GM23248 (cell line): ENCODE results near the gene TMEM239. TPM values are rescaled to one million over a fixed set of nuclear protein-coding genes. Genes with fewer than 3 reads are reported as not detected.

Experiments used
- DNase-seq: peaks from one replicate; pipeline ENCODE4 v3.0.0-alpha.2; 2015
- H2AFZ ChIP-seq: fragments of 200-600 bp; sonication (generic); 2 replicates; pipeline ENCODE4 v1.6.1; 2016; ENCODE audit warnings: antibody characterized with exemption
- H3F3A ChIP-seq: fragments of 200-600 bp; sonication (generic); 2 replicates; pipeline ENCODE4 v1.6.1; 2016; ENCODE audit warnings: mild to moderate bottlenecking, antibody characterized with exemption, mixed run types; ENCODE audit not compliant: insufficient read depth
- H3K27ac ChIP-seq: fragments of 200-600 bp; sonication (generic); 2 replicates; pipeline ENCODE4 v1.5.1; 2016; ENCODE audit warnings: mild to moderate bottlenecking
- H3K27me3 ChIP-seq: fragments of 200-600 bp; sonication (generic); replicated peaks from 2 replicates; pipeline ENCODE4 v1.6.1; 2016; ENCODE audit warnings: mild to moderate bottlenecking; ENCODE audit not compliant: insufficient read depth
- H3K36me3 ChIP-seq: fragments of 200-600 bp; sonication (generic); 2 replicates; pipeline ENCODE4 v1.6.1; 2016; ENCODE audit warnings: low read depth, mild to moderate bottlenecking
- H3K4me1 ChIP-seq: fragments of 200-600 bp; sonication (generic); 2 replicates; pipeline ENCODE4 v1.6.1; 2016; ENCODE audit warnings: mild to moderate bottlenecking; ENCODE audit not compliant: insufficient read depth
- H3K4me2 ChIP-seq: fragments of 200-600 bp; sonication (generic); one replicate; pipeline ENCODE4 v1.6.1; 2016; ENCODE audit warnings: mild to moderate bottlenecking; ENCODE audit not compliant: unreplicated experiment
- H3K4me3 ChIP-seq: fragments of 200-600 bp; sonication (generic); 2 replicates; pipeline ENCODE4 v1.5.1; 2016; ENCODE audit warnings: mild to moderate bottlenecking
- H3K79me2 ChIP-seq: fragments of 200-600 bp; sonication (generic); 2 replicates; pipeline ENCODE4 v1.6.1; 2016; ENCODE audit warnings: mild to moderate bottlenecking; ENCODE audit not compliant: insufficient read depth
- H3K9ac ChIP-seq: fragments of 200-600 bp; sonication (generic); 2 replicates; pipeline ENCODE4 v1.6.1; 2016; ENCODE audit warnings: mild to moderate bottlenecking
- H3K9me2 ChIP-seq: fragments of 200-600 bp; sonication (generic); 2 replicates; pipeline ENCODE4 v1.6.1; 2016; ENCODE audit warnings: mixed run types, mild to moderate bottlenecking, moderate library complexity; ENCODE audit not compliant: insufficient read depth
- H3K9me3 ChIP-seq: fragments of 200-600 bp; sonication (generic); one replicate; pipeline ENCODE4 v1.6.1; 2017; ENCODE audit warnings: low read depth
- H4K20me1 ChIP-seq: fragments of 200-600 bp; sonication (generic); 2 replicates; pipeline ENCODE4 v1.6.0; 2016; ENCODE audit not compliant: insufficient read depth
- EZH2 ChIP-seq: fragments of 200-600 bp; sonication (generic); IDR thresholded peaks from 2 replicates; pipeline ENCODE4 v1.6.1; 2018; ENCODE audit warnings: antibody characterized with exemption, mild to moderate bottlenecking; ENCODE audit not compliant: insufficient read depth, poor library complexity, severe bottlenecking
- EZH2phosphoT487 ChIP-seq: fragments of 200-600 bp; sonication (generic); IDR thresholded peaks from 2 replicates; pipeline ENCODE4 v1.6.1; 2018; ENCODE audit warnings: antibody characterized with exemption, moderate library complexity, mild to moderate bottlenecking, low read depth; ENCODE audit not compliant: insufficient read depth
- WGBS, 2 experiments: methylation state at CpG; one replicate each; pipeline ENCODE4 v1.1.6; 2015 to 2017; ENCODE audit warnings: low lambda C conversion rate in 2 of 2, low coverage in 1 of 2; ENCODE audit errors: missing lambda C conversion rate in 2 of 2; 5-methylcytosine and 5-hydroxymethylcytosine counted together
- in situ Hi-C: fragments of 300-500 bp; cut with MboI; formaldehyde crosslinking; loops from 2 replicates; pipeline ENCODE4 v1.15.0; 2020
- polyA plus RNA-seq: library from polyadenylated mRNA; unstranded; fragments of >200 nt; fragmentation: Nextera tagmentation; extraction: Ambion mirVana; gene quantifications from 2 replicates; pipeline ENCODE4 v1.2.1, GENCODE V29; 2016
- total RNA-seq: library from RNA; depleted of rRNA; stranded (reverse); fragments of >200 nt; shearing (Covaris generic); gene quantifications from 2 replicates; pipeline ENCODE4 v1.2.3, GENCODE V29; 2014

TMEM239 gene
- total and polyA plus RNA-seq, 2 experiments from 2014 or later, result not detected

DNA sequence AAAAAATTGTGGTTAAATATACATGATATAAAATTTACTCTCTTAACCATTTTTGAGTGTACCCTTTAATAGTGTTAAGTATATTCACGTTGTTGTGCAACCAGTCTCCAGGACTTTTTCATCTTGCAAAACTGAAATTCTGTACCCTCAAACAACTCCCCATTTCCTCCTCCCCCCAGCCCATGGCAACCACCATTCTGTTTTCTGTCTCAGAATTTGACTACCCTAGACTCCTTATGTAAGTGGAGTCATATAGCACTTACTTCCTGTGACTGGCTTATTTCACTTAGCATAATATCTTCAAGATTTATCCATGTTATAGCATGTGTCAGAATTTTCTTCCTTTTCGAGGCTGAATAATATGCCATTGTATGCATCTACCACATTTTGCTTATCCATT is 29.4 kb downstream of the TMEM239 start:
- Histone ChIP-seq H3K27me3 (no peaks in the 10 kb centered on the region), H4K20me1 (no peaks in the 10 kb centered on the region), H3K4me3 (no peak overlapping the region), H3K36me3 (no peaks in the 10 kb centered on the region), H2AFZ (no peak overlapping the region), H3K27ac (no peak overlapping the region), H3K4me2 (no peak overlapping the region), H3K79me2 (peaks cover 30% of the 10 kb centered on the region), H3K9ac (no peak overlapping the region), H3K9me3 (no peaks in the 10 kb centered on the region), H3F3A (no peaks in the 10 kb centered on the region), H3K4me1 (no peaks in the 10 kb centered on the region), H3K9me2 (no peaks in the 10 kb centered on the region)
- no peak for TF ChIP-seq EZH2phosphoT487
- TF ChIP-seq EZH2, result no peak
- no peak for DNase-seq
- WGBS, 2 experiments, result 91 to 100% methylated on average over 2 of the region's 2 CpGs
- in situ Hi-C loops, result no loop called here

DNA sequence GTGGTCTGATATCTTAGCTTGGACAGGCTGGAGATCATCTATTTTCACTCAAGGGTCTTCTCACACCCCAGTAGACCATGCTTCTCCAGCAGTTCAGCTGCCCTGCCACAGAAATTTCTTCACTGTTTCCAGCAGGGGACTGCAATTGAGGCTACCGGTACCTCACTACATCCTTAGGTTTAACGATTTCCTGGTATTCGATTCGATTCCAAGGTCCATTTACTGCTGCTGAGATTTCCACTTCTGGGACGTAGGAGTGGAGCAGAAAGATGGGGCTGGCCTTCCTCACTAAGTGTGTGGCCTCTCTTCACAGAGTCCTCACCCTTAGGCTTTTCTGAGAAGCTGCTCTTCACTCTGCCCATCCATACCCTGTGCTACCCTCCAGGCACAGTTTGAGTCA is 30.5 kb downstream of the TMEM239 start:
- H4K20me1 ChIP-seq, result no peaks in the 10 kb centered on the region
- in situ Hi-C loops, result no loop called here
- H3K27ac ChIP-seq, result no peak overlapping the region
- H3K4me1 ChIP-seq, result no peaks in the 10 kb centered on the region
- DNase-seq, result no peak
- H3K79me2 ChIP-seq, result peaks cover 25% of the 10 kb centered on the region
- no peak overlapping the region for H2AFZ ChIP-seq
- H3K4me3 ChIP-seq, result no peak overlapping the region
- H3K27me3 ChIP-seq, result no peaks in the 10 kb centered on the region
- H3K9ac ChIP-seq, result no peak overlapping the region
- H3K4me2 ChIP-seq, result no peak overlapping the region
- no peaks in the 10 kb centered on the region for H3F3A ChIP-seq
- 84 to 89% methylated on average over 5 of the region's 5 CpGs for WGBS, 2 experiments
- H3K9me2 ChIP-seq, result no peaks in the 10 kb centered on the region
- no peaks in the 10 kb centered on the region for H3K9me3 ChIP-seq
- no peak for TF ChIP-seq EZH2phosphoT487
- TF ChIP-seq EZH2, result no peak
- no peaks in the 10 kb centered on the region for H3K36me3 ChIP-seq

DNA sequence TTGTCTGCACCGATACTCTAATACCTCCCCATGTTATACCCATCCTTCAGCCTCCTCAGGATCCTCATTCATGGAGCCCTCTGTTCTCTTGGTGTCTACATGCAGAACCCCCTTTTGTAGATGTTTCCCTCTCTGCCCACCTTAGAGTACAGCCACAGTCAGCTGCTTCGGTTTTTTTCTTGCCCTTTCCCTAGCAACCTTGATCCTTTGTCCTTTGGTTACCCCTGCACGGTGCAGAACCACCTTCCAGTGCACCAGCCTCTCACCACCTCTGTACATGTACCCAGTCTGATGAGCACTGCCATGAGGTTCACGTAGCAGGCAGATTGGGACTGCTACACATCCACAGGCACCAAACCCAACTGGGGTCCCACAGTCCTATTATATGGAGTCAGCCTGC is 31.6 kb downstream of the TMEM239 start:
- TF ChIP-seq EZH2 (no peak), EZH2phosphoT487 (no peak)
- Histone ChIP-seq H2AFZ (no peak overlapping the region), H3K9me2 (no peaks in the 10 kb centered on the region), H3K4me1 (no peaks in the 10 kb centered on the region), H3K36me3 (no peaks in the 10 kb centered on the region), H3K27ac (no peak overlapping the region), H3K9ac (no peak overlapping the region), H3K27me3 (no peaks in the 10 kb centered on the region), H3F3A (no peaks in the 10 kb centered on the region), H3K9me3 (no peaks in the 10 kb centered on the region), H4K20me1 (no peaks in the 10 kb centered on the region), H3K79me2 (peaks cover 14% of the 10 kb centered on the region), H3K4me3 (no peak overlapping the region), H3K4me2 (no peak overlapping the region)
- in situ Hi-C loops, result no loop called here
- WGBS, 2 experiments, result 95 to 98% methylated on average over 4 of the region's 4 CpGs
- DNase-seq, result no peak

DNA sequence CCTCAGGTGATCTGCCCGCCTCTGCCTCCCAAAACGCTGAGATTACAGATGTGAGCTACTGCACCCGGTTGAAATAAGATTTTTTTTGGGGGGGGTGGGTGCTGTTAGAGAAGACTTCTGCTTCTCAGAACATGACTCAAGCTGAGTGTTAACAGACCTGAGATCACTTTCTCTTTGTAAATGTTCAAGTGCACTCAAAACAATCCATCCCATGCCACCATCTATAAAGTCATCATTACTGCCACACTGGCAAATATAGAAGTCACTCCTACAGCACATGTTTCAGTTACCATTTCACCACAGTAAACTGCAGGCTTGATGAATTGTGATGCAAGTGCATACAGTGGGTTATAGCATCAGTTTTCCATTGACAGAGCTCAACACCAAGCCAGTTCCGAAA is 33.4 kb downstream of the TMEM239 start:
- in situ Hi-C loops, result no loop called here

DNA sequence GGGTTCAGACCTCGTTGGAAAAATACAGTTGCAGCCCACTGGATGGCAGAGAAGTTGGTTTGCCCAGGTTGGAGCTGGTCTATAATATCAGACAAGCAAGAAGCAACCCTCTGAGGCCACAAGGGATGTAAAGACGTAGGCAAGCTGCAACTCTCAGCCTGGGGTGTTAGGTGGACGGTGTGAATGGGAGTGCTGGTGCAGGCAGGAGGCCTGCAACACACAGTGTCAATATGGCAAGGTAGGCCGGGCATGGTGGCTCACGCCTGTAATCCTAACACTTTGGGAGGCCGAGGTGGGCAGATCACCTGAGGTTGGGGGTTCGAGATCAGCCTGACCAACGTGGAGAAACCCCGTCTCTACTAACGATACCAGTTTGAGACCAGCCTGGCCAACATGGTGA is 34.9 kb downstream of the TMEM239 start:
- Histone ChIP-seq H2AFZ (no peak overlapping the region), H3K4me1 (no peaks in the 10 kb centered on the region), H3K9me3 (no peaks in the 10 kb centered on the region), H4K20me1 (no peaks in the 10 kb centered on the region), H3K9ac (no peak overlapping the region), H3K4me2 (no peak overlapping the region), H3K79me2 (peaks cover 10% of the 10 kb centered on the region; the same call in 1 of the 2 replicates), H3F3A (no peaks in the 10 kb centered on the region), H3K27me3 (no peaks in the 10 kb centered on the region), H3K4me3 (no peak overlapping the region), H3K36me3 (no peaks in the 10 kb centered on the region), H3K9me2 (no peaks in the 10 kb centered on the region), H3K27ac (no peak overlapping the region)
- in situ Hi-C loops, result loop anchor here (10.0 kb wide), 1 partner anchor 96 kb away; no protein-coding TSS in a partner anchor
- WGBS, 2 experiments, result 89 to 92% methylated on average over 10 of the region's 10 CpGs
- no peak for DNase-seq
- TF ChIP-seq EZH2 (no peak), EZH2phosphoT487 (no peak)

More for the DNA sequence above, 33.4 kb downstream of the TMEM239 start:
- TF ChIP-seq EZH2 (no peak), EZH2phosphoT487 (no peak)
- Histone ChIP-seq H3K27ac (no peak overlapping the region), H3K9me2 (no peaks in the 10 kb centered on the region), H3F3A (no peaks in the 10 kb centered on the region), H3K79me2 (peaks cover 5% of the 10 kb centered on the region; the same call in 1 of the 2 replicates), H3K9me3 (no peaks in the 10 kb centered on the region), H3K4me3 (no peak overlapping the region), H3K4me2 (no peak overlapping the region), H3K9ac (no peak overlapping the region), H3K27me3 (no peaks in the 10 kb centered on the region), H3K36me3 (no peaks in the 10 kb centered on the region), H4K20me1 (no peaks in the 10 kb centered on the region), H2AFZ (no peak overlapping the region), H3K4me1 (no peaks in the 10 kb centered on the region)
- WGBS, 2 experiments, result 96 to 97% methylated on average over 4 of the region's 4 CpGs
- no peak for DNase-seq
